DMS 273 (cell line): ENCODE data around the gene KCND3.

ENCODE experiments used
- DNase-seq: peaks from one replicate; lab custom pipeline; 2025; ENCODE audit not compliant: unreplicated experiment; lab: John Stamatoyannopoulos, UW

The KCND3 gene

GRCh38 chr1:111786669-111787207 is 202.7 kb downstream of the KCND3 start:
- no peak for DNase-seq

GRCh38 chr1:111784273-111784901 is 205.1 kb downstream of the KCND3 start:
- no peak for DNase-seq

GRCh38 chr1:111779546-111779945 is 209.9 kb downstream of the KCND3 start:
- DNase-seq: no peak

GRCh38 chr1:111778541-111779051 is 210.9 kb downstream of the KCND3 start:
- no peak for DNase-seq

GRCh38 chr1:111778066-111778465 is 211.4 kb downstream of the KCND3 start:
- no peak for DNase-seq

GRCh38 chr1:111777301-111777700 is 212.2 kb downstream of the KCND3 start:
- DNase-seq: no peak

GRCh38 chr1:111776861-111777260 is 212.6 kb downstream of the KCND3 start:
- no peak for DNase-seq

- no peak for DNase-seq
These were observed 213.1 kb downstream of the KCND3 start for GRCh38 chr1:111776391-111776790.

- DNase-seq: no peak
These were observed 213.5 kb downstream of the KCND3 start for GRCh38 chr1:111775966-111776365.

GRCh38 chr1:111770916-111771315 is 218.6 kb downstream of the KCND3 start:
- no peak for DNase-seq

- peak; percentile 82 for DNase-seq
These were observed 219.8 kb downstream of the KCND3 start for GRCh38 chr1:111769517-111770146.

GRCh38 chr1:111768625-111769024 is 220.8 kb downstream of the KCND3 start:
- no peak for DNase-seq

- DNase-seq: no peak
These were observed 221.4 kb downstream of the KCND3 start for GRCh38 chr1:111768023-111768422.

GRCh38 chr1:111762332-111762731 is 227.1 kb downstream of the KCND3 start:
- no peak for DNase-seq

- DNase-seq: no peak
These were observed 227.8 kb downstream of the KCND3 start for GRCh38 chr1:111761717-111762116.

GRCh38 chr1:111758373-111758772 is 231.1 kb downstream of the KCND3 start:
- DNase-seq: peak; percentile 28

- DNase-seq: no peak
These were observed 233.3 kb downstream of the KCND3 start for GRCh38 chr1:111756124-111756513.

- DNase-seq: peak; percentile 99
These were observed 233.9 kb downstream of the KCND3 start, which contains the start of gene DDX20 for GRCh38 chr1:111755331-111756123. Gene DDX20, plus strand, starts transcription at chr1:111755901. Its CDS starts 24 bp downstream, at chr1:111755925.

GRCh38 chr1:111754984-111755330 is 234.5 kb downstream of the KCND3 start:
- peak; percentile 92 for DNase-seq

GRCh38 chr1:111751906-111752575 is 237.4 kb downstream of the KCND3 start:
- no peak for DNase-seq

GRCh38 chr1:111750856-111751255 is 238.6 kb downstream of the KCND3 start:
- DNase-seq: no peak
